ENCODE data around the gene PTGES3. TPM values are rescaled to one million over a fixed set of nuclear protein-coding genes. Genes with fewer than 3 reads are reported as not detected.

The PTGES3 gene
- total RNA-seq, 4 donors from 2014 or later: 51.7 to 71.2 (median 69.9) TPM

GRCh38 chr12:56721216-56721615 is 33.1 kb upstream of the PTGES3 start:
- H3K27me3 ChIP-seq: no peaks in the 10 kb centered on the region
- peaks cover 81% of the 10 kb centered on the region for H3K4me1 ChIP-seq
- H3K27ac ChIP-seq: peak overlapping the region; percentile 98
- no peaks in the 10 kb centered on the region for H3K9me3 ChIP-seq
- TF ChIP-seq EP300 (IDR thresholded peaks at IDR 0.05) (no peak), CTCF (IDR thresholded peaks at IDR 0.05) (no peak), POLR2AphosphoS5 (IDR thresholded peaks at IDR 0.05) (no peak), POLR2A (IDR thresholded peaks at IDR 0.05) (no peak)
- 44% methylated on average over 2 of the region's 2 CpGs for WGBS
- no peak for DNase-seq (ENCODE audit: low spot score in 2 of 2)
- H3K36me3 ChIP-seq: peaks cover 27% of the 10 kb centered on the region
- peak overlapping the region; percentile 82 for H3K4me3 ChIP-seq

DNA sequence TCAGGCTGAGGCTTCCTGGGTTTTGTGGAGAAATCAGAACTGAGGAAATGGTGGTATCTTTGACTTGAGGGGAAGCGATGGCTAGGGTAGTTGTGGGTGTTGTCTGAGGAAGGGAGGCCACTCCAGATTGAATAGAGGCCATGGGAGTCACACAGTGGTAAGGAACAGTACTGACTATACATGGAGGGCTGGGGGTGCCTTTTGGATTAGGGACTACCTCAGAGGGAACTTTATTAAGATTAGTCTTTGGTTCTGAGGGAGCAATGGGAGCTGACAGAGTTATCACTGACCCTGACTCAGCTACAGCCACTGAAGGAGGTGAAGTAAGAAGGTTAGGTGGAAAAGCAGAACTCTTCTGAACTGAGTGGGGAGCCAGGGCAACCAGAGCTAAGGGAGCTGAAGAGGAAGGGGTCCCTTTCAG is 32.7 kb upstream of the PTGES3 start:
- peaks cover 29% of the 10 kb centered on the region for H3K36me3 ChIP-seq
- H3K27me3 ChIP-seq: no peaks in the 10 kb centered on the region
- peak overlapping the region; percentile 82 for H3K4me3 ChIP-seq
- no peak for TF ChIP-seq POLR2A (IDR thresholded peaks at IDR 0.05)
- no peak for TF ChIP-seq EP300 (IDR thresholded peaks at IDR 0.05)
- no peak for TF ChIP-seq CTCF (IDR thresholded peaks at IDR 0.05)
- TF ChIP-seq POLR2AphosphoS5 (IDR thresholded peaks at IDR 0.05): no peak
- no peaks in the 10 kb centered on the region for H3K9me3 ChIP-seq
- 72% methylated on average over 1 of the region's 1 CpG for WGBS
- H3K4me1 ChIP-seq: peaks cover 83% of the 10 kb centered on the region
- H3K27ac ChIP-seq: peak overlapping the region; percentile 98
- no peak for DNase-seq (ENCODE audit: low spot score in 2 of 2)

GRCh38 chr12:56719056-56719455 is 31.0 kb upstream of the PTGES3 start:
- H3K27ac ChIP-seq: no peak overlapping the region
- H3K9me3 ChIP-seq: no peaks in the 10 kb centered on the region
- no peak for TF ChIP-seq POLR2AphosphoS5 (IDR thresholded peaks at IDR 0.05)
- TF ChIP-seq CTCF (IDR thresholded peaks at IDR 0.05): no peak
- TF ChIP-seq POLR2A (IDR thresholded peaks at IDR 0.05): no peak
- no peak for TF ChIP-seq EP300 (IDR thresholded peaks at IDR 0.05)
- H3K4me1 ChIP-seq: peaks cover 82% of the 10 kb centered on the region
- no peaks in the 10 kb centered on the region for H3K27me3 ChIP-seq
- DNase-seq (ENCODE audit: low spot score in 2 of 2): no peak
- peaks cover 37% of the 10 kb centered on the region for H3K36me3 ChIP-seq
- no peak overlapping the region for H3K4me3 ChIP-seq

DNA sequence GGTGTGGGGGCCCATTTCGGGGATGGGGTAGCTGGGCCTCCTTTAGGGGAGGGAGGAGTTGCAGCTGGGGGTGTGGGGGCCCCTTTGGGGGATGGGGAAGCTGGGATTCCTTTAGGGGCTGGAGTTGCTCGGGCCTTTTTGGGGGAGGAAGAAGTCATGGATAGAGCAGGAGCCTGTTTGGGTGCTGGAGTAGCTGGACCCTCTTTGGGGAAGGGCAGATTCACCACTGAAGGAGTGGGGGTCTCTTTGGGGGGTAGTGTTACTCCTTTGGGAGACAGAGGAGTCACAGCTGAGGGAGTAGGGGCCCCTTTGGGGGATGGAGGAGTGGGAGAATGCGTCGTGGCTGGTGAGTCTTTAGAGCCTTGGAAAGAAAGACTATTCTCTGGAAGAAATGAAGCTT is 30.6 kb upstream of the PTGES3 start:
- Histone ChIP-seq H3K9me3 (no peaks in the 10 kb centered on the region), H3K27me3 (no peaks in the 10 kb centered on the region), H3K4me1 (peaks cover 80% of the 10 kb centered on the region), H3K27ac (no peak overlapping the region), H3K36me3 (peaks cover 41% of the 10 kb centered on the region), H3K4me3 (no peak overlapping the region)
- no peak for DNase-seq (ENCODE audit: low spot score in 2 of 2)
- TF ChIP-seq EP300 (IDR thresholded peaks at IDR 0.05): no peak
- no peak for TF ChIP-seq POLR2AphosphoS5 (IDR thresholded peaks at IDR 0.05)
- no peak for TF ChIP-seq CTCF (IDR thresholded peaks at IDR 0.05)
- TF ChIP-seq POLR2A (IDR thresholded peaks at IDR 0.05): no peak
- 50% methylated on average over 4 of the region's 4 CpGs for WGBS

- TF ChIP-seq POLR2A (IDR thresholded peaks at IDR 0.05) (no peak), EP300 (IDR thresholded peaks at IDR 0.05) (no peak), POLR2AphosphoS5 (IDR thresholded peaks at IDR 0.05) (no peak), CTCF (IDR thresholded peaks at IDR 0.05) (no peak)
- H3K36me3 ChIP-seq: peaks cover 46% of the 10 kb centered on the region
- no peaks in the 10 kb centered on the region for H3K27me3 ChIP-seq
- H3K4me3 ChIP-seq: no peak overlapping the region
- no peak overlapping the region for H3K27ac ChIP-seq
- no peaks in the 10 kb centered on the region for H3K9me3 ChIP-seq
- peaks cover 75% of the 10 kb centered on the region for H3K4me1 ChIP-seq
- no peak for DNase-seq (ENCODE audit: low spot score in 2 of 2)
- WGBS: 100% methylated on average over 1 of the region's 1 CpG
Measured at GRCh38 chr12:56718149-56718548, 30.1 kb upstream of the PTGES3 start.
